Progenitor cell of endocrine pancreas (in vitro differentiated cells): ENCODE results near the gene TSPAN19. TPM values are rescaled to one million over a fixed set of nuclear protein-coding genes. Genes with fewer than 3 reads are reported as not detected.

Experiments used
- DNase-seq: peaks from one replicate; pipeline ENCODE4 v3.0.0; 2021; ENCODE audit warnings: low spot score; ENCODE audit not compliant: unreplicated experiment
- H3K27ac Mint-ChIP-seq: 2 replicates; pipeline ENCODE4 v1.8.0; 2021; ENCODE audit warnings: mild to moderate bottlenecking, moderate library complexity, mixed read lengths
- H3K27me3 Mint-ChIP-seq: 2 replicates; pipeline ENCODE4 v1.8.0; 2021; ENCODE audit warnings: mixed read lengths
- H3K36me3 Mint-ChIP-seq: 2 replicates; pipeline ENCODE4 v1.8.0; 2022; ENCODE audit warnings: mixed read lengths; ENCODE audit not compliant: insufficient read depth
- H3K4me1 Mint-ChIP-seq: 2 replicates; pipeline ENCODE4 v1.8.0; 2021; ENCODE audit warnings: low read depth, mixed read lengths
- H3K4me3 Mint-ChIP-seq: 2 replicates; pipeline ENCODE4 v1.8.0; 2021; ENCODE audit warnings: low read depth, mild to moderate bottlenecking, moderate library complexity, mixed read lengths
- H3K9me3 Mint-ChIP-seq: 2 replicates; pipeline ENCODE4 v1.8.0; 2021; ENCODE audit warnings: low read depth, mixed read lengths
- long read RNA-seq: library from polyadenylated mRNA; unstranded; transcript quantifications from one replicate; pipeline ENCODE4 v2.0.0, GENCODE V29; 2020
- total RNA-seq: library from RNA; stranded (reverse); gene quantifications from 2 replicates; pipeline ENCODE4 v1.2.1, GENCODE V29; 2021
- TF ChIP-seq, protein P1 (sequence below): fragments of 200-600 bp; sonication (generic); IDR thresholded peaks from one replicate; pipeline ENCODE4 v1.5.0; 2021; ENCODE audit warnings: antibody characterized with exemption, mild to moderate bottlenecking; ENCODE audit not compliant: unreplicated experiment

The TSPAN19 gene
- not detected in 2 replicates for total RNA-seq
- long read RNA-seq, result 0 reads

DNA sequence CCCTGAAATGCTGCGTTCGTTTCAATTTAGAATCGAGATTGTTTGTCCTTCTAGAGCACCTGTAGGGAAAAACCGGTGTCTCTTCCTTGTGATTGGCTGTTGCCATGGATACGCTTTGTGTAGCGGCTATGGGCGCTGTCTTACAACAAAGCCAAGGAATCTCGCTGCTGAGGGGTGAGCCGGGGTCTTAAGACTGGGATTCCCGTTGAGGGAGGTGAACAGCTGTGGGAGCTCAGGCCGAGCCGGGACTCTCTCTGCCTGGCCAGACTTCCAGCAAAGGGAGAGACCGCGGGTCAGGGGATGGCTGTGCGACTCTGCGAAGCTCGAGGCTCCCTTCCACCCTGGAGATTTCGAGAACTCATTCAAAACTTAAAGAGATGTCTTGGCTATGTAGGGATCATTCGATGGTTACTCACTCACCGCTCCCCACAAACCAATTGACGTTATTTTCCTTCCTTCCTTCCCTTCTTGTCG lies at the start of gene TSPAN19, which contains the start of gene LRRIQ1:
Gene TSPAN19 (minus strand): TSS at position 44 of the 474 bp plus-strand sequence. CDS start 6,331 bp downstream, outside the sequence.
Gene LRRIQ1 (plus strand): TSS at position 118 of the 474 bp plus-strand sequence. CDS start 1,826 bp downstream, outside the sequence.
- TF ChIP-seq, protein P1, sequence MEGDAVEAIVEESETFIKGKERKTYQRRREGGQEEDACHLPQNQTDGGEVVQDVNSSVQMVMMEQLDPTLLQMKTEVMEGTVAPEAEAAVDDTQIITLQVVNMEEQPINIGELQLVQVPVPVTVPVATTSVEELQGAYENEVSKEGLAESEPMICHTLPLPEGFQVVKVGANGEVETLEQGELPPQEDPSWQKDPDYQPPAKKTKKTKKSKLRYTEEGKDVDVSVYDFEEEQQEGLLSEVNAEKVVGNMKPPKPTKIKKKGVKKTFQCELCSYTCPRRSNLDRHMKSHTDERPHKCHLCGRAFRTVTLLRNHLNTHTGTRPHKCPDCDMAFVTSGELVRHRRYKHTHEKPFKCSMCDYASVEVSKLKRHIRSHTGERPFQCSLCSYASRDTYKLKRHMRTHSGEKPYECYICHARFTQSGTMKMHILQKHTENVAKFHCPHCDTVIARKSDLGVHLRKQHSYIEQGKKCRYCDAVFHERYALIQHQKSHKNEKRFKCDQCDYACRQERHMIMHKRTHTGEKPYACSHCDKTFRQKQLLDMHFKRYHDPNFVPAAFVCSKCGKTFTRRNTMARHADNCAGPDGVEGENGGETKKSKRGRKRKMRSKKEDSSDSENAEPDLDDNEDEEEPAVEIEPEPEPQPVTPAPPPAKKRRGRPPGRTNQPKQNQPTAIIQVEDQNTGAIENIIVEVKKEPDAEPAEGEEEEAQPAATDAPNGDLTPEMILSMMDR, result no peak
- Mint-ChIP-seq H3K4me3 (peak within 1 kb of the TSS; percentile 92), H3K36me3 (no peaks in the 10 kb centered on the region), H3K27ac (peak within 1 kb of the TSS; percentile 86), H3K4me1 (peaks cover 4% of the 10 kb centered on the region), H3K9me3 (no peaks in the 10 kb centered on the region), H3K27me3 (peaks cover 23% of the 10 kb centered on the region)
- DNase-seq, result peak; percentile 53

DNA sequence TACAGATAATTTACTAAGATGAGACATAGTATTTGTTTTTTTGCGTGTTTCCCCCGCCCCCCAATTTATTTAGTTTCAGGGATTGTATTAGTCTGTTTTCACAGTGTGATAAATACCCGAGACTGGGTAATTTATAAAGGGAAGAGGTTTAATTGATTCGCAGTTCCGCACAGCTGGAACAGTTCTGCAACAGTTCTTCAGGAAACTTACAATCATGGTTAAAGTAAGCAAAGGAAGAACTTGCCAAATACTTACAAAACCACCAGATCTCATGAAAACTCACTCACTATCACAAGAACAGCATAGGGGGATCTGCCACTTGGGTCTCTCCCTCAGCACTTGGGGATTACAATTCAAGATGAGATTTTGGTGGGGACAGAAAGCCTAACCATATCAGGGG lies 49.0 kb upstream of the TSPAN19 start:
- no peak for DNase-seq
- Mint-ChIP-seq H3K4me1 (no peaks in the 10 kb centered on the region), H3K4me3 (no peak overlapping the region), H3K27ac (no peak overlapping the region), H3K9me3 (peaks cover 16% of the 10 kb centered on the region), H3K36me3 (peaks cover 6% of the 10 kb centered on the region), H3K27me3 (no peaks in the 10 kb centered on the region)
- TF ChIP-seq, protein P1, result no peak

DNA sequence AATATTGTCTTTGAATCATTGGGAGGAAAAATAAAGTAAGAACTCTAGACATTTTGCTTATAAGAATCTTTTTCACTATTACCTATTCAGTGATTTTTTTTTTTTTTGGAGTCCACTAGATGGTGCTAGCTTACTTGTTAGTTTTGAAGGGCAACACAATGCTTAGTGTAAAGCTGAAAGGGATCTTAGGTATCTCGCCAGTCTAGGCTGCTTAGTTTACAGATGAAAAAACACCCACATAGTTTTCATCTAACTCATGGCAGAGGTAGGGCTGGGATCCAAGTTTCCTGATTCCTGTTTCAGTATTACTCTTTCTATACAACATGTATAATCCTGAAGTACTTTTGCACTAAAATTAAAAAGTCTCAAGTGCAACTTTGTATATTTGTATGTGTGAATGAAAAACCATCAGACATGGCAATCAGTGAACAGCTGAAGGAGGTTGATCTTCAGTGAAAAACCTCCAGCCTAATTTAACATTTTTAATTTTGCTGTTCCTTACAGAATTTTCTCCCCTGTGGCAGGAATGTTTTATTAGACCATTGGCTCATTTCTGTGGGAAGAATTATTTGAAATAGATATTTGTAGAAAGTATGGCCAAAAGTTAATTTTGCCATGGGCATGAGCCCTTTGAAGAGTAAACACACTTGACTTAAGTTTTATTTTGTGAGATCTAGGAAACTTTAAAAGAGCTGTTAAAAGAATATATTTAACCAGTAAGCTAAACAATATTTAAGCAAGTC lies 40.8 kb upstream of the TSPAN19 start:
- no peaks in the 10 kb centered on the region for H3K27me3 Mint-ChIP-seq
- no peaks in the 10 kb centered on the region for H3K9me3 Mint-ChIP-seq
- no peak overlapping the region for H3K4me3 Mint-ChIP-seq
- TF ChIP-seq, protein P1, result peak; percentile 69
- no peak overlapping the region for H3K27ac Mint-ChIP-seq
- peaks cover 17% of the 10 kb centered on the region for H3K4me1 Mint-ChIP-seq
- H3K36me3 Mint-ChIP-seq, result no peaks in the 10 kb centered on the region
- no peak for DNase-seq

DNA sequence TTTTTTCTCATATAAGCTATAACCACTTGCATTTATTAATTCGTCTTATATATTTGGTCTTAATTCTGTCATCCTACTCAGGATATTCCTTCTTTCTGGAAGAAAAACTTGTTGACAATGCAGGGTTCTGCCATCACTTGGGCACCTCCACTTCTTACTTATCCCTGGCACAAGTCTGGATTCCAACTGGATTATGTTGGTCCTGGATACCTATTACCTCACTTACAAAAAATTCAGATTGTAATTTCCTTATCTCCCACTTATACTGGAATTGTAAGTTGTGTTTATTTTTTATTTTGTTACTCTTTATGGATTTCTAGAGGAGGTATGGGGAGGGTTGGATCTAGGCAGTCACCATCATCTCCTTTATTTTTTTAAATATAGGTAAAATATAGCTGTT lies 36.7 kb upstream of the TSPAN19 start:
- Mint-ChIP-seq H3K9me3 (peaks cover 4% of the 10 kb centered on the region), H3K4me3 (no peak overlapping the region), H3K27ac (no peak overlapping the region), H3K36me3 (no peaks in the 10 kb centered on the region), H3K27me3 (no peaks in the 10 kb centered on the region), H3K4me1 (peaks cover 17% of the 10 kb centered on the region)
- TF ChIP-seq, protein P1, result no peak
- DNase-seq, result no peak

DNA sequence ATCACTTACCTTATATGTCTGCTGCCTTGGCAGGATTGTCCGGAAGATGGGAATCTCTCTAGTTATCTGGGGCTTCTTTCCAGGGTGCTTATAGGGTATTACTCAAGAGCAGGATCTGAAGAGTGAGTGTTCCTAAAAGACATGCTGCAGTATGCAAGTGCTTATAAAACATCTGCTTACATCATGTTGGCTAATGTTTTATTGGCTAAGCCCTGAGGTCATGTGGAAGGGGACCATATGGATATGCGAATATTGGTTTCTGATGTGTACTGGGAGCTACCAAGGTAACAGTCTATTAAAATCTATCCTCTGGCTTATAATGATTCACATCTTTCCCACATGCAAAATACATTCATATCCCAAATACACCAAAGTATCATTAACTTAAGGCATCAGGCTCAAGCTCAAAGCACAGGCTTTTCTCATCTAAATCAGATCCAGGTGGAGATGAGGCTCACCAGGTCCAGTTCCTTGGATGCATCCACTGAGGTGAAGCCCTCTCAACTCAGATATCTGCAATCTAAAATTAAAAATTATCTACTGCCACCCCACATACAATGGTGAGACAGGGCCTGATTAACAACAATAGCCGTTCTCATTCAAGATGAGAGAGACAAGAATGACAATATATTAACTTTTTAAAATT lies 29.9 kb upstream of the TSPAN19 start:
- no peaks in the 10 kb centered on the region for H3K4me1 Mint-ChIP-seq
- H3K9me3 Mint-ChIP-seq, result peaks cover 7% of the 10 kb centered on the region
- H3K27ac Mint-ChIP-seq, result no peak overlapping the region
- DNase-seq, result no peak
- no peaks in the 10 kb centered on the region for H3K36me3 Mint-ChIP-seq
- H3K27me3 Mint-ChIP-seq, result no peaks in the 10 kb centered on the region
- TF ChIP-seq, protein P1, result no peak
- no peak overlapping the region for H3K4me3 Mint-ChIP-seq
